Inflammatory macrophage treated with lipopolysaccharide for 1 hour (primary cell): ENCODE results near the gene NRF1.
"Not testable (repeated sequence)": the region's sequence is repeated elsewhere in the genome, so short reads cannot be mapped to it uniquely, and the experiment has no call there.

Experiments used
- DNase-seq, 2 donors: peaks; one replicate each; pipeline ENCODE4 v3.0.0-alpha.2; 2020 to 2022

The NRF1 gene

DNA sequence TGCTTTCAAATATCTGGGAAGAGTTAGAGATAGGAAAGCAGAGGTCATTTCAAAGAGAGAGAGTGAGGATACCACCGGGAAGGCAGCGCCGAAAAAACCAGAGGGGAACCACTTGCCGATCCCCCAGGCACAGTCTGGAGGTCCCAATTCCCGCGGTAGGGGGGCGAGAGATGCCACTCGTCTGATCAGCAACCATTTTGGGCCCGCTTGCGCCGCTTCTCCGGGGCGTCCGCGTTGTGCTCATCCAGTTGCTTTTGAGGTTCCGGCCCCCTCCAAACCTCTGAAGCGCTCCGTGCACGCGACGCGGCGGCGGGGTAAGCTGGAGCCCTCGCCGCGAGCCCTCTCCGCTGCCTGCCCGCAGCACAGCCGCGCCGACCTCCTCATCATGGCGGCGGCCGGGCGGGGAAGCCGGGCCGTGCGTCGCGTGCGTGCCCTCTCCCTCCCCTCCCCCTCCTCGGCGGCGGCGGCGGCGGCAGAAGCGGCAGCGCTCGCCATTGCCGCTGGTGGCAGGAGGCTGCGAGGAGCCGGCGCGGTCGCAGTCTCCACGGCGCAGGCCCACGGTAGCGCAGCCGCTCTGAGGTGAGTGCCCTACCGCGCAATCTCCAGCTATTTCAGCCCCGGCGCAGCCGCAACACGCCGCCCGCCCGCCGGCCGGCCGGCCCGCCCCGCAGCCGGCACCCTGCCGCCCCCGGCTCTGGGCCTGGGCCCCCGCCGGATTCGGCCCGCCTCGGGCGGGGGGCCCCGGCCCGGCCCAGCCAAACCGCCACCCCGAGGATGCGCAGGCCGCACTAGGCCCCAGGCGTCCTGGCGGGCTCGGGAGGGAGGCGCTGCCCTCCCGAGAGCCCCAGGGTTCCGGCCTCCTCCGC is at the start of gene NRF1:
TSS of gene NRF1 (plus strand) at position 475 of the 866 bp plus-strand sequence. CDS start 45,632 bp downstream, outside the sequence.
- DNase-seq: peak; percentile 86 to 89

DNA sequence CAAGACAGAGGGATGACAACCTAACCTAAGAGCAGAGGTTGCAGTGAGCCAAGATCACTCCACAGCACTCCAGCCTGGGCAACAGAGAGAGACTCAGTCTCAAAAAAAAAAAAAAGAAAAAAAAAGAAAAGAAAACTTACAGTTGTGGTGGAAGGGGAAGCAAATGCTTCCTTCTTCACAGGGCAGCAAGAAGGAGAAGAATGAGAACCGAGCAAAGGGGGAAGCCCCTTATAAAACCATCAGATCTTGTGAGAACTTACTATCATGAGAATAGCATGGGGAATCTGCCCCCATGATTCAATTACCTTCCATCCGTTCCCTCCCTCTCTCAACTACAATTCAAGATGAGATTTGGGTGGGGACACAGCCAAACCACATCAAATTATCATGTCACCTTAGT is 45.2 kb upstream of the NRF1 start:
- peak; percentile 64 to 77 for DNase-seq

DNA sequence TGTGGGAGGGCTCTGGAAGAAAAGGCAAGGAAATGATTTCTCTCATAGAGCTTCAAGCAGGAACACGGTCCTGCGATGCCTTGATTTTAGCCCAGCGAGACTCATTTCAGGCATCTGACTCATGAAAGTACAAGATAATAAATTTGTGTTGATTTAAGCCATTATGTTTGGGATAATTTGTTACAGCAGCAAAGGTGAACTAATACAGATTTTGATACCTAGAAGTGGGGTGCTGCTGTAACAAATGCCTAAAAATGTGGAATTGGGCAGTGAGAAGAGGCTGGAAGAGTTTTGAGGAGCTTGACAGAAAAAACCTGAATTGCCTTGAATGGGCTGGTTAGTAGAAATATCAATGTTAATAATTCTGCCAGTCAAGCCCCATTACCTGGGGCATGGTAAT is 44.1 kb upstream of the NRF1 start:
- DNase-seq: no peak

DNA sequence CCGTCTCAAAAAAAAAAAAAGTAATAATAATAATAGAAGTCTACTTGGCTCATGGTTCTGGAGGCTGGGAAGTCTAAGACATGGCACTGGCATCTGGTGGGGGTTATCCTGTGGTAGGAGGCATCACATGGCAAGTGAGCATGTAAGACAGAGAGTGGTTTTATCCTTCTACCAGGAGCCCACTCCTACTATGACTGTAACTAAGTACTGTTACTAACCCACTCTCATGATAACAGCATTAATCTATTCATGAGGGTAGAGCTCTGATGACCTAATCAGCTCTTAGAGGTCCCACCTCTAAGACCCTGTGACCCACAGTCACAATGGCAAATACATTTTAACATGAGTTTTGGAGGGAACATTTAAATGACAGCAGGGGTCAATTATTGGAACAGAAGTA is 43.3 kb upstream of the NRF1 start:
- no peak for DNase-seq

DNA sequence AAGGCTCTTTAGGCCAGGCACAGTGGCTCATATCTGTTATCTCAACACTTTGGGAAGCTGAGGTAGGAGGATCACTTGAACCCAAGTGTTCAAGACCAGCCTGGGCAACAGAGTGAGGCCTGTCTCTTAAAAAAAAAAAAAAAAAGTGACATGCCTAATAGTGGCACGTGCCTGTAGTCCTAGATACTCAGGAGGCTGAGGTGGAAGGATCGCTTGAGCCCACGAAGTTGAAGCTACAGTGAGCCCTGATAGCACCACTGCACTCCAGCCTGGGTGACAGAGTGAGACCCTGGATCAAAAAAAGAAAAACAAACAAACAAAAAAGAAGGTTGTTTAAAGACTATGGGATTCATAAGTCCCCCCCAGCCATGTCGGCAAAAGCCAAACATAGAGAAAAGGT is 42.2 kb upstream of the NRF1 start:
- no peak for DNase-seq

DNA sequence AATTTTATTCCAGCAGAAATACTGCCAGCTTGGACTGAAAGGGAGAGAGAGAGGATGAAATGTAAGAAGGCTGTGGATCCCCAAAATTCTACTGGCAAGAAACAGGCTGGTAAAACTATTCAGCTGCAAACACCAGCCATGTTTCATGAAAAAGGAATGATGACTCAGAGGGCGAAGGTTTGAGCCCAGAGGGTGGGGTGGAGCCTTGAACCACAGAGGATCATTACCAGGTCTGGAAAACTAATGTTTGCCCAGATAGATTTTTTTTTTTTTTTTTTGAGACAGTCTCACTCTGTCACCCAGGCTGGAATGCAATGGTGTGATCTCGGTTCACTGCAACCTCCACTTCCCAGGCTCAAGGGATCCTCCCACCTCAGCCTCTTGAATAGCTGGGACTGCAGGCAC is 41.7 kb upstream of the NRF1 start:
- peak; percentile 18 to 23 for DNase-seq

DNA sequence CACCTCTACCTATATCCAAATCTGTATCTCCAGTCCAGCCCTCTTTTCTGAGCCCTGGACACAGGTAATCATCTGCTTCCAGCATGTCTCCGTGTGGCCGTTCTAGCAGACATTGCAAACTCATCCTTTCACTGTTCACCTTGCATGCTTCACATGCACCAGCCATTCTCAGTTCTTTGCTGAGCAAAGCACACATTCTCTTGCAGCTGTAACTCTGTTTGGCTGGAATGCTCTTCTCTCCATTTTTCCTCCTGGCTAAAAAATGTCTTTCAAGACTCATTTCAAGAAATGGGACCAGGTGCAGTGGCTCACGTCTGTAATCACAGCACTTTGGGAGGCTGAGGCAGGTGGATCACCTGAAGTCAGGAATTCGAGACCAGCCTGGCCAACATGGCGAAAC is 40.3 kb upstream of the NRF1 start:
- DNase-seq: no peak

DNA sequence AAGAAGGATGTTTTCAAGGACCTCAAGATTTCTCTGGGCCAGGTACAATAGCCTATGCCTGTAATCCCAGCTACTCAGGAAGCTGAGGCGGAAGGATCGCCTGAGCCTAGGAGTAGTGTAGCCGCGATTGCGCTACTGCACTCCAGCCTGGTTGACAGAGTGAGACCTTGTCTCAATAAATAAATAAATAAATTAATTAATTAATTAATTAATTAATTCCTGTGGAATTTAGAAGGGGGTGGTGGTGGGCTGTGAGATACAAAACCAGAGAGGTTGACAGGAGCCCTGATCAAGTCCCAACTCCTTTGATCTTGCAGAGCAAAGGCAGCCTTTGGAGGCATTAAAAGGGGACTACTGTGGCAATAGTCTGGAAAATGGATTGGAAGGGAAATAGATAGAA is 39.3 kb upstream of the NRF1 start:
- DNase-seq: no peak

DNA sequence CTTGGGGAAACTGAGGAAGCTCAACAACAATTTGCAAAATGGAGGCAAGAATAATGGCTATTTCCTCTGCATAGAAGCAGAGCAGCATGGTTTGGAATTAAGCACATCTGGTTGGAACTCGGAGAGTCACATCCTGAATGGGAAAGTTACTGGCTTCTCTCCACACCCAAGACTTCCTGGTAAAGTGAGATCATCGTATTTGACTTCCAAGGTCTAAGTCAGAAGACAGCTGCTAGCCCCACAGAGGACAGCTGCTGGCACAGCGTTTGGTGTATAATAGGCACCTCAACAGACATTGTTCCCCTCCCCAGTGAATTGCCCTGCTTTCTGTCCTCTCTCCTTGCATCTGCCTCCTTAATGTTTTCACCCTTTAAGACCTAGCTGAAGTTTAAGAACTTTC is 37.0 kb upstream of the NRF1 start:
- DNase-seq: no peak

DNA sequence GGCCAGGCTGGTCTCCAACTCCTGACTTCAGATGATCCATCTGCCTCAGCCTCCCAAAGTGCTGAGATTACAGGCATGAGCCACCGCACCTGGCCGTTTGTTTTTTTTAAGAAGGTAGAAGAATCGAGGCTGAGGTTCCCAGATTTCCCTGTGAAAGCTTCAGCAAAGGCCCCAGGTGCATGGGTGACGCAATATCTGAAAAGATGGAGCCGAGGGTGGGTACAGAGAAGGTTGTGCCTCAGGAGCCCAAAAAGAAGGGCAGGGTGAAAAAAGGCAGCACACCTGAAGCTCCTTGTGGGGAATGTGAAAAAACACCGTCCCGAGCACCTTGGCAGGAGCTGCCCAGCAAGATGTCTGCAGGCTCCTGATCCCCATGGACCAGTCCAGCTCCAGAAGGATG is 35.8 kb upstream of the NRF1 start:
- no peak for DNase-seq

DNA sequence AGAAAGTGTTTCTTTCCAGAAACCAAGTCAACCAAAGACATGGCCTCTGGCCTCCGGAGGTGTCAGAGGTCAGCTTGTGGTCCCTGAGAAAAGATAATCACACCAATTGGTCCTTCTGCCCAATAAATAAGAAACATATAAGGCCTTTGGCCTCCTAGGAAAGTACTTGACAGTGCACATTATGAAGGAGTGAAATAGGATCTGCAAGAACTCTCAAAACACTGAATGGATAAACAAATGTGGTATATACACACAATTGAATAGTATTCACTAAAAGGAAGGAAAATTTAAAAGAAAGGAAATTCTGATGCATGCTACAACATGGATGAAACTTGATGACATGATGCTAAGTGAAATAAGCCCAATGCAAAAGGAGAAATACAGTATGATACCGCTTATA is 35.4 kb upstream of the NRF1 start:
- no peak for DNase-seq

DNA sequence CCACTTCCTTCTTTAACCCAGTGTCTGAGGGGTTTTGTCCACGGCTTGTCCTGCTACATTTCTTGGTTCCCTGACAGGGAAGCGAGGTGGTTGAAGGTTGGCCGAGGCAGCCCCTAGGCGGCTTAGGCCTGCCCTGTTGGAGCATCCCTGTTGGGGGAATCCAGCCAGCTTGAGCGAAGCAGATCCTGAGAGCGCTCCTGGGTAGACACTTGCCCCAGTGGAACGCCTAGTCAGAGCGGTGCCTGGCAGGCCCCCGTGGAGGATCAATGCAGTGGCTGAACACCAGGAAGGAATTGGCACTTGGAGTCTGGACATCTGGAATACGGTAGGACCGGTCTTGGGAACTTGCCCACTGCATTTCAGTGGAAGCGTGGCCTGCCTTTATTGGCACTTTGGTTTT is 32.7 kb upstream of the NRF1 start:
- DNase-seq: no peak

DNA sequence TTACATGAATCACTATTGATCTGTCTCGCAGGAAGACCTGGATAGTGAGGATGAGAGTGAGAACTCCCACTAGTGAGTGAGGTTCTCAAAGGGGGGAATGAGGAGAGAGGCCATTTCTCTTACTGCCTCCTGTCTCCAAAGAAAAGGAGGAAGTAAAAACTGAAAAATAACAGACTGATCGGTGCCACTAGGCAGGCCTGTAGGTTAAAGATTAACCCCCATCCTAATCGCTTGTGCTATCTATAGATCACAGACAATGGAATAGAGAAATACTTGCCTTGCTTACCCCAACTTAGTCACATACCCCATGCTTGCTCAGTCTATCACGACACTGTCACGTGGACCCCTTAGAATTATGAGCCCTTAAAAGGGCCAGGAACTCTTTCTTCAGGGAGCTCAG is 25.3 kb upstream of the NRF1 start:
- DNase-seq: not testable (repeated sequence)

DNA sequence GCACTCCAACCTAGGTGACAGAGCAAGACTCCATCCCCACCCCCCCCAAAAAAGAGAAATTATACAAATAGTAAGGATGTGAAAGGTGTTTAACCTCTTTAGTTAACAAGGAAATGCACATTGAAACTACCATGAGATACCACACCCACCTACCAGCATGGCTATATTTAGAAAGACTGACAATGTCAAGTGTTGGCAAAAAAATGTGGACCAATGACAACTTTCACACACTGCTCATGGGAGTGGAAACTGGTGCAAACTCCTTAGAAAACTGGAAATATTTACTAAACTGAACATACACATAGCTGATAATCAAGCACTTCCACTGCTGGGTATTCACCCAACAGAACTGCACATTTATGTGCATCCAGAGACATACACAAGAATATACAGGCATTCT is 23.3 kb upstream of the NRF1 start:
- no peak for DNase-seq

DNA sequence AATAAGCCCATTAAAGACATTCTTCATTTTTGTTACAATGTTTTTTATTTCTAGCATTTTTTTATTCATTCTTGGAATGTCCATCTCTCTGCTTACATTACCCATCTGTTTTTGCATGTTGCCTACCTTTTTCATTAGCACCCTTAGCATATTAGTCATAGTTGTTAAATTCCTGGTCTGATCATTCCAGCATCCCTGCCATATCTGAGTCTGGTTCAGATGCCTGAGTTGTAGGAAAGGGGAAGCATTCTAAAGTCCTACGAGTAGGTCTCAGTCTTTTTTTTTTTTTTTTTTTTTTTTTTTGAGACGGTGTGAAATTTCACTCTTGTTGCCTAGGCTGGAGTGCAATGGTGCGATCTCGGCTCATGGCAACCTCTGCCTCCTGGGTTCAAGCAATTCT is 19.7 kb upstream of the NRF1 start:
- DNase-seq: no peak

DNA sequence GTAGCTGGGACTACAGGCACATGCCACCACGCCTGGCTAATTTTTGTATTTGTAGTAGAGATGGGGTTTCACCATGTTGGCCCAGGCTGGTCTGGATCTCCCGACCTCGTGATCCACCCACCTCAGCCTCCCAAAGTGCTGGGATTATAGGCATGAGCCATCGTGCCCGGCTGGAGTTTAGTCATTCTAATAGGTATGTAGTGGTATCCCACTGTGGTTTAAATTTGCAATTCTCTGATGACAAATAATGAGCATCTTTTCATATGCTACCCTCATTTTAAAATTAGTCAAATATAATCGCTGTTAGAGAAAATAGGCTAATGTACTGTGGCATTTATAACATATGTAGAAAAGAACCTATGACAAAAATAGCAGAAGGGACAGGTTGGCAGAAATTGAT is 15.1 kb upstream of the NRF1 start:
- not testable (repeated sequence) for DNase-seq

DNA sequence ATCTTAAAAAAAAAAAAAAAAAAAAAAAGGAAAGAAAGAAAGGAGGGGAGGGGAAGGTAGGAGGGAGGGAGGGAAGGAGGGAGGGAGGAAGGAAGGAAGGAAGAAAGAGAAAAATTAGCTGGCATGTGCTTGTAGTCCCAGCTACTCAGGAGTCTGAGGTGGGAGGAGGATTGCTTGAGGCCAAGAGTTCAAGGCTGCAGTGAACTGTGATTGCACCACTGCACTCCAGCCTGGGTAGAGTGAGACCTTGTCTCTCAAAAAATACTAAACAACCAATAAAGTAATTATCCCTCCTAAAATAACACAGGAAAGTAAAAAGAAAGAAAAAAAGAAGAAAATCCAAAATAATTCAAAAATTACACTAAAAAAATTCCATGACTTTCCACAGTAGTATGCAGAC is 13.8 kb upstream of the NRF1 start:
- no peak for DNase-seq

DNA sequence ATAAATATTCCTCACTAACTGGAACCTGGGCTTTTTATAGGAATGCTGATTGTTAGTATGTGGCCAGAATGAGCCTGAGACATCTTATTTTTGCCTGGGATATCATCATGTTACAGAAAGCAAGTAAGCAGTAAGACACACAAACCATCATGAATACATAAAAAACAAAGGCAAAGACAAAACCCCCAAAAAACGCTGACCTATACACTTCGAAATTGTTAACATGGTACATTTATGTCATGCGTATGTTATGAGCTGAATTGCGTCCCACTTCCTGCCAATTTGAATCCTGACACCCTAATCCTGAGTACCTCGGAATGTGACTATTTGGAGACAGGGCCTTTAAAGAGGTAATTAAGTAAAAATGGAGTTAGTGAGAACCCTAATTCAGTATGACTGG is 12.3 kb upstream of the NRF1 start:
- no peak for DNase-seq

DNA sequence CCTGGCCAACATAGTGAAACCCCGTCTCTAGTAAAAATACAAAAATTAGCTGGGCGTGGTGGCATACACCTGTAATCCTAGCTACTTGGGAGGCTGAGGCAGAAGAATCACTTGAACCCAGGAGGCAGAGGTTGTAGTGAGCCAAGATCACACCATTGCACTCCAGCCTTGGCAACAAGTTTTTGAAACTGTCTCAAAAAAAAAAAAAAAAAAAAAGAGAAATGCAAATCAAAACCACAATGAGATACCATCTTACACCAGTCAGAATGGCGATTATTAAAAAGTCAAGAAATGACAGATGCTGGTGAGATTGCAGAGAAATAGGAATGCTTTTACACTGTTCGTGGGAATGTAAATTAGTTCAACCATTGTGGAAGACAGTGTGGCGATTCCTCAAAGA is 7.9 kb upstream of the NRF1 start:
- DNase-seq: not testable (repeated sequence)

DNA sequence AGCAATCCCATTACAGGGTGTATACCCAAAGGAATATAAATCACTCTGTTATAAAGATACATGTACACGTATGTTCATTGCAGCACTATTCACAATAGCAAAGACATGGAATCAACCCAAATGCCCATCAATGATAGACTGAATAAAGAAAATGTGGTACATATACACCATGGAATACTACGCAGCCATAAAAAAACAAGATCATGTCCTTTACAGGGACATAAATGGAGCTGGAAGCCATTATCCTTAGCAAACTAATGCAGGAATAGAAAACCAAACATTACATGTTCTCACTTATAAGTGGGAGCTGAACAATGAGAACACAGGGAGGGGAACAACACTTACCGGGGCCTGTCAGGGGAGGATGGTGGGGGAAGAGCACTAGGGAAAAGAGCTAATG is 7.5 kb upstream of the NRF1 start:
- DNase-seq: not testable (repeated sequence)

DNA sequence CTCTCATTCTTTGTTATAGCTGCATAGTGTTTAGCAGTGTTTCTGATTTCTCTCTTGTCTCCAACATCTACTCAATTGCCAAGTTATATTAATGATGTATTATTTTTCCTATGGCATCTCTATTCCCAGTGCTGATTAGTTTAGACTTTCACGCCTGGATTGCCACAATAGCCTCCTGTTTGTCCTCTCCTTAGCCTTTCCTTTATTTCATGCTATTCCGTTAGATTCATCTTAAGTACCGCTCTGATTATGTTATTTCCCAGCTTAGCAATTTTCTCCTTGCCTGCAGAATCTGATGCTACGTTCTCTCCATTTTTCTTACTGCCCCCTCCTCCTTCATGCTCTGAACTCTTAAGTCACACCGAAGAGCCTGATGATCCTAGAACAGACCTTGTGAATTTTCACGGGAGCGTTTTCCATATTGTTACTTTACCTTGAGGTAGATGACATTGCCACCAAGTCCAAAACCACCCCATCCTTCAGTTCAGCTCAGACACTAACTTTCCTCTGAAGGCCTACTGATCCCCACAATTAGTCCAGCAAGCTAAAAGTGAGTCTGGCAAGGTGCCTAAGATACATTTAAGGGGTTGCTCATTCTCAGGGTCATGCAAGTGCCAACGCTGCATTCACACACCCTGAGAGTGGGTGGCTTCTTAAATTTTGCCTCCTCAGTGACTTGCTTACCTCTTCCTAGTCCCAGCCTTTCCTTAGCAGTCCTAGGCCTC is 6.6 kb upstream of the NRF1 start:
- DNase-seq: no peak

DNA sequence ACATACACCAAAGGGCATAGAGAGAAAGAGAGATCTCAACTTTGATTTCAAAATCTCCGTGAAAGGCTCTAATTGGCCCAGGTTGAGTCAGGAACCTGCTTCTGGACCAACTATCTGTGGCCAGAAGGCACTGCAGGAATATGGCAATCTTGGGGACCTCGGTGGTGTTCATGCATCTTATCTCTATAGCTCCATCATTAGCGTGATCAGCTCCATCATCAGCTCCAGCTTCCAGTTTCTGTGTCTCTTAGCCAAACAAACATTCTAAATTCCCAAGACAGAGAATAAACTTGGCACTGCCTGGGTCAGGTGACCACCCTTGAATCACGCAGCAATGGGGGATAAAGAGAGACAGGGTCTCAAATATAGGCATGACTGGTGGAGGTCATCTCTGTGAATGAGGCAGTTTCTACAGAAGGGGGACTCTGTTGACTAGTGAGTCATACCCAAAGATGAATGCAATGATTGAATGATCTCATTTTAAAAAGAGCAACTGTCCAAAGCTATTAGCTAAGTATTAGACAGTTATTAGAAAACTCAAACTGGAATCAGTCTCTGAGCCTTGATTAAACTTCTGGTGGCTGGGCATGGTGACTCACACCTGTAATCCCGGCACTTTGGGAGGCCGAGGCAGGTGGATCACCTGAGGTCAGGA is 5.4 kb upstream of the NRF1 start:
- DNase-seq: no peak

DNA sequence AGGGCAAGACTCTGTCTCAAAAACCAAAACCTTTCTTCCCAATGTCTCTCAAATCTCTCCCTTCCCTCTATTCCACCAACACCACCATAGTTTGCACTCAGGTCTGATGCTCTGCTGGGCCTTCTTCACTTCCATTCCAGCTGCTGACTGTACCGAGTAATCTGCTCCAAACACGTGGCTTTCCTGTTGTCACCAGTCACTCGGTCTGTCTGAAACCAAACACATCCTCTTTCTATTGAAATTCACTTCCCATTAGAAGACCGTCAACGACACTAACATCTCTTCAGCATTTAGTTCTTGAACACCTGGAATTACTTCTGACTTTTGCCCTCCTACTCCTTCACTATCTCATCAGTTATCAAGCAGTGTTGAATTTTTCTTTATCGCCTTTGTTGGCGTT is 4.7 kb upstream of the NRF1 start:
- peak; percentile 54 to 71 for DNase-seq
